Measurements from ENCODE around the gene BGN. TPM values are rescaled to one million over a fixed set of nuclear protein-coding genes. Genes with fewer than 3 reads are reported as not detected.

The BGN gene
- total RNA-seq, 1 donor from 2014 or later: 205 TPM

- Histone ChIP-seq H3K27me3 (no peaks in the 10 kb centered on the region), H3K4me3 (no peak overlapping the region)
- intact Hi-C loops (cut with DNase I): no loop called here
Measured at GRCh38 chrX:153554519-153555167, 59.9 kb downstream of the BGN start.

GRCh38 chrX:153556767-153557166, 62.0 kb downstream of the BGN start:
- intact Hi-C loops (cut with DNase I): no loop called here
- Histone ChIP-seq H3K27ac (no peak overlapping the region), H3K9me3 (no peaks in the 10 kb centered on the region), H3K27me3 (no peaks in the 10 kb centered on the region), H3K36me3 (no peaks in the 10 kb centered on the region), H3K4me1 (no peaks in the 10 kb centered on the region), H3K4me3 (no peak overlapping the region)
- ATAC-seq: no peak
- DNase-seq: no peak
- no peak for TF ChIP-seq CTCF (IDR thresholded peaks at IDR 0.05)

More at GRCh38 chrX:153554519-153555167, 59.9 kb downstream of the BGN start:
- H3K9me3 ChIP-seq: no peaks in the 10 kb centered on the region
- H3K4me1 ChIP-seq: no peaks in the 10 kb centered on the region
- DNase-seq (peak; percentile 73), ATAC-seq (peak; percentile 86)
- peak; percentile 55 for TF ChIP-seq CTCF (IDR thresholded peaks at IDR 0.05)
- H3K27ac ChIP-seq: no peak overlapping the region
- H3K36me3 ChIP-seq: no peaks in the 10 kb centered on the region

GRCh38 chrX:153557618-153558355, 63.0 kb downstream of the BGN start:
- no peaks in the 10 kb centered on the region for H3K27me3 ChIP-seq
- H3K4me3 ChIP-seq: no peak overlapping the region
- H3K4me1 ChIP-seq: no peaks in the 10 kb centered on the region
- no peaks in the 10 kb centered on the region for H3K9me3 ChIP-seq
- no peak for ATAC-seq
- no peak for TF ChIP-seq CTCF (IDR thresholded peaks at IDR 0.05)
- no peak for DNase-seq
- intact Hi-C loops (cut with DNase I): no loop called here
- H3K27ac ChIP-seq: no peak overlapping the region
- H3K36me3 ChIP-seq: no peaks in the 10 kb centered on the region

Other genes starting within 250 kb of the BGN start
- not detected for gene PNMA6F, start 173.2 kb upstream of the BGN start, total RNA-seq
- 9.0 TPM for gene ZNF275, start 160.8 kb upstream of the BGN start, total RNA-seq
- 0.14 TPM for gene PNMA6E, start 93.6 kb upstream of the BGN start, total RNA-seq
- 3.4 TPM for gene ZFP92, start 83.5 kb upstream of the BGN start, total RNA-seq
- 1.2 TPM for gene TREX2, start 48.9 kb upstream of the BGN start, total RNA-seq
- gene HAUS7, start 24.4 kb upstream of the BGN start, total RNA-seq: 23.0 TPM
- not detected for gene ATP2B3, start 22.7 kb downstream of the BGN start, total RNA-seq
- gene CCNQ, start 104.2 kb downstream of the BGN start, total RNA-seq: 18.9 TPM
- not detected for gene DUSP9, start 152.2 kb downstream of the BGN start, total RNA-seq
- gene PNCK, start 178.8 kb downstream of the BGN start, total RNA-seq: 0.72 TPM
- gene SLC6A8, start 192.9 kb downstream of the BGN start, total RNA-seq: 8.0 TPM
- gene BCAP31, start 229.4 kb downstream of the BGN start, total RNA-seq: 233 TPM
- gene ABCD1, start 229.9 kb downstream of the BGN start, total RNA-seq: 15.1 TPM